ENCODE data around the gene S100PBP.

The S100PBP gene

DNA sequence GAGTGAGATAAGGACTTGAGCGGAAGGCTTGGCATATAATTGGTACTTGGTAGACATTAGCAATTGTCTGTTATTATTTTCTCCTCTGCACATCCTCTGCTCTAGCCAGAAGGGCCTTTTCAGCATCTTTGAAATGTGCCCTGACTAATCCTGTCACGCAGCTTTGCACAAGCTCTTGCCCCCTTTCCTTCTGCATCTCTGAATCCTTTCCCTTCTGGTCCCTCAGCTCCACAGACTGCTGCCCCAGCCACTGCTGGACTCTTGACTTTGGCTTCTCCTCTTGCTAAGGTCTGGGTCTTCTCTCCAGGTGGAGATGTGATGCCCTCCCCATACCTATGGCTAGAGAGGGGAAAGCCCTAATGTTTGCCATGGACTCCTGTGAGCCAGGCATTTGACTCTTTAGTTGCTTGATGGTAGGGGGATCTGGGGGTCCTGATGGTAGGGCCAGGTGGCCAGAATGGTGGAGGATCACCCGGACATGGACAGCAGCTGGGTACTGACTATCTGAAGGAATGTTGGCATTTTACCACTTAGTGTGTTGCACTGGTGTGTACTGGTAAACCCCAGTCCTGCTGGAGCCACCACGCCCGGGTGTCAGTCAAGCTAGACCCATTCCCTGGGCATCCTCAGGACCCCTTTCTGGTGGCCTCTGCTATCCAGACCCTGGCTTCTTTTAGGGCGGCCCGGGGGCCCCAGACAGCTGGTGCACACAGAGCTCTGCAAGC is 73.2 kb downstream of the S100PBP start:
- DNase-seq (ENCODE audit: insufficient read length, low spot score) = no peak
- no peak for TF ChIP-seq CTCF (IDR thresholded peaks at IDR 0.05; ENCODE audit: insufficient read depth, missing control alignments)
- no peak for FAIRE-seq

GRCh38 chr1:32891241-32891570 is 73.8 kb downstream of the S100PBP start:
- FAIRE-seq = no peak
- DNase-seq (ENCODE audit: insufficient read length, low spot score) = no peak
- TF ChIP-seq CTCF (IDR thresholded peaks at IDR 0.05; ENCODE audit: insufficient read depth, missing control alignments) = no peak

DNA sequence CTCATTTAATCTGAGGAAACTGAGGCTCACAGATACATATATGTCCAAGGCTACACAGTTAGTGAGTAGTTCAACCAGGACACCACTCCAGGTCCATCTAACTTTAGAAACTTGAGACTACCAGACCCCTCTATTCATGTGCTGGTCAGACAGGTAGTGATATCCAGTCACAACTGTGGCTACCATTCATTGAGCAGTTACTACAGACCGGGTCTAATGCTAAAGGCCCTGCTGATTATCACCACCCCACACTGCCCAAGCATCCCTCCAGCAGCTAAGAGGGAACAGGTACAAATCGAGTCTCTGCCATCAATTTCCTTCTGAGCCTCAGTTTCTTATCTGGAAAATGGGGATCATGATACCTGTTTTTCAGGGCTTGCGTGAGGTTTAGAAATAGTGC is 74.2 kb downstream of the S100PBP start:
- FAIRE-seq = no peak
- DNase-seq (ENCODE audit: insufficient read length, low spot score) = no peak
- TF ChIP-seq CTCF (IDR thresholded peaks at IDR 0.05; ENCODE audit: insufficient read depth, missing control alignments) = no peak

DNA sequence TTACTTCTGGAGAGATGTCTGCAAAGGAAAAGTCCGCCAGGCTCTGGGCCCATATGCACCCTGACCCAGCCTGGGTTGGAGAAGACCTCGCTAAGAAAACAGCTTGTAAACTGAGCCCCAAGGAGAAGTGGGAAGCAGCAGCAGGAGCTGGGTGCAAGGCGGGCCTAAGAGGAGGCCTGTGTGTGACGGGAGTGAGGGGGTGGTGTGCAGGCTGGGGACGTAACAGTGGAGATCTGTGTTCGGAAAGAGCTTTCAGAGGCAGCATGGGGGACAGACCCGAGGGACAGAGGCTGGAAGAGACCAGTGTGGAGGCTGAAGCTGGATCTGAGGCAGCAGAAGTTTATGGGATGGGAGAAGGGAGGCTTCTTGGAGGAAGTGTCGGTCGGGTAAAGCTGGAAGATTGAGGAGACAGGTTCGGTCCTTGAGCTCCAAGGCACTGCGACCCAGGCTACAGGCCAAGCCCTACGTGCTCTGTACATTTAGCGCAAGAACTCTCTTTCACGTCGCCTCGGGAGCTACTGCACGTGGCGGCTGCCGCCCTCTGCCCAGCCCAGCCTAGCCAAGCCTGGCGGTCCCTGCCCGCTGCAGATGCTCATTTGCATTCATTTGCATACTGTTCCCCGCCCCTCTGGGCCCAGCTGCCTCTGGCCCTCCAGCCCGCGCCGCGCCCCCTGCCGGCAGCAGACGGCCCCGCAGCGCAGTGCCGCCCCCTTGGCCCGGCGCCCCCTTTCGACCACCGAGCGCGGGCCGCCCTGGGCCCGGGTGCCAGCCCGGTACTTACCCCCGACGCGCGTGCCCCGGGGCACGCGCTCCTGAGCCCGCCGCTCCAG is 75.1 kb downstream of the S100PBP start:
- FAIRE-seq (no peak), DNase-seq (ENCODE audit: insufficient read length, low spot score) (peak; percentile 79)
- peak; percentile 0 for TF ChIP-seq CTCF (IDR thresholded peaks at IDR 0.05; ENCODE audit: insufficient read depth, missing control alignments)

DNA sequence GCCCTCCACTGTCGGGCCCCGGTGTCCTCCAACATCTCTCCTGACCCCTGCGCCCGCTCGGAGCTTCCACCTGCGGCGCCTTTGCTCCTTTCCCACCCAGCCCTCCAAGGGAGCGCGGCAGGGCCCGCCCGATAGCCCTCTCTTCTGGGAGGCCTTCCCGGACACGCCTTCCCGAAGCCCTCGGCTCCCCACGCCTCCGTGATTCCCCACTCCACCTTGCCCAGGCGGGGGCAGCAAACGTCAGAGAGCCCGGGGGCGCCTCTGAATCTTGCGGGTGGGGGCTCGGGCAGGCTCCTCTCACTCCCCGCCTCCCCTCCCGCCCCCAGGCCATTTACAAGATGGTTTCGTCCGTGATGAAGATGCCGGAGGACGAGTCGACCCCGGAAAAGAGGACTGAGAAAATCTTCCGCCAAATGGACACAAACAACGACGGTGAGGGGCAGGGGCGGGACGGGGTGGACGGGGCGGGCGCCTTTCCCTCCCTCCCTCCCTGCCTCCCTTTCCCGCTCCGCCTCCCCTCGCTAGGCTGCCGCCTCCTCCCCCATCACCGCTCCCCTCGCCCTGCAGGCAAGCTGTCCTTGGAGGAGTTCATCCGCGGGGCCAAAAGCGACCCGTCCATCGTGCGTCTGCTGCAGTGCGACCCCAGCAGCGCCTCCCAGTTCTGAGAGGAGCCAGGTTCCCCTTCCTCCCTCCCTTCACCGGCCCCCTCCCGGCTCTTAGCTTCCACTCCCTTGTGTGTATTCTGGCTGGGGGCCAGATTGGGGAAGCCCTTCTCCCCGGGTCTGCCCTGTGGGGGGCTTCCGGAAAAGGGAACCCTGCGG is 76.0 kb downstream of the S100PBP start:
- FAIRE-seq (no peak), DNase-seq (ENCODE audit: insufficient read length, low spot score) (peak; percentile 78)
- TF ChIP-seq CTCF (IDR thresholded peaks at IDR 0.05; ENCODE audit: insufficient read depth, missing control alignments) = no peak

DNA sequence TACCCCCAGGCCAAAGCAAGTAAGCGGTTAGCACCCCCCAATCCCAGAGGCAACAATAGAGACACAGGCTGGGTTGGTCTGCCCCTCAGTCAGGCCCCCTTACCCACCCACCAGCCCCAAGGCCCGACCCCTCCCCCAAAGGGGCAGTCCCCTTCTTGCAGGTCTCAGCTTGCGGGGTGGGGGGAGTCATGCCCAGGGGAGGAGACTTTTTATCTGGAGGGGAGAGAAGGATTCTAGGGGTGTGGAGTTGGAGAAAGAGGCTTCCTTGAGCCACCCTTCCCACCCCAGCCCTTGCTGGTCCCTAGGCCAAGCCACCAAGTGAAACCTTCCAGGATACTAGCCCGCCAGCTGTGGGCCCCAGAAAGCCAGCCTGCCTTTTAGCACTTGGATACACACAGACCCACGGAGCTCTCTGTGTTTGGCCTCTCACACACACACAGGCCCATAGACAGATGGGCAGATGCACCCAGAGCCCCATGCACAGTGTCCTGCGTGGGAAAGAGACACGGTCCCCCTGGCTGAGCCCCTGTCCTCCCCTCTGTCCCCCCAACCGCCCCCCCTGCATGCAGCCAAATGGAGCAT is 76.7 kb downstream of the S100PBP start:
- TF ChIP-seq CTCF (IDR thresholded peaks at IDR 0.05; ENCODE audit: insufficient read depth, missing control alignments) = no peak
- FAIRE-seq (no peak), DNase-seq (ENCODE audit: insufficient read length, low spot score) (no peak)
